ENCODE measurements around the gene PADI3.
"Not testable (repeated sequence)": the region's sequence is repeated elsewhere in the genome, so short reads cannot be mapped to it uniquely, and the experiment has no call there.

The PADI3 gene

DNA sequence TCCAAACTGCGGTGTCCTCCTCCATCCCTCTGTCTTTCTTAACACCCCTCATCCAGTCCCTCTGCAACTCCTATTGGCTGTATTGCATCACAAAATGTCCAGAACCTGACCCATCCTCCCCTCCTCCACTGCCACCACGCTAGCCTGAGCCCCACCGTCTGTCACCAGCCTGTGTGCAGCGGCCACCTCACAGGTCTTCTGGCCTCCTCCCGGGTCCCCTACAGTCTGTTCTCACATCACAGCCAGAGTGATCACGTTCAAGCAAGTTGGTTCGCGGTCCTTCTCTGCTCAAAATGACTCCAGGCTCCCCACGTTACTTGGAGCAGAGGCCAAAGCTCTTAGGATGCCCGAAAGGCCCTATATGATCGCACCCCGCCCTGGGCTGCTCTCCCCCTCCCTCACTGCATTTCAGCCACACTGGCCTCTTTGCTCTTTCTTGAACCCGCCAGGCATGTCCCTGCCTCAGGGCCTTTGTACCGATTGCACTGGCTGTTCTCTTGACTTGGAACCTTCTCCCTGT, 56.7 kb downstream of the PADI3 start:
- no peak for DNase-seq

DNA sequence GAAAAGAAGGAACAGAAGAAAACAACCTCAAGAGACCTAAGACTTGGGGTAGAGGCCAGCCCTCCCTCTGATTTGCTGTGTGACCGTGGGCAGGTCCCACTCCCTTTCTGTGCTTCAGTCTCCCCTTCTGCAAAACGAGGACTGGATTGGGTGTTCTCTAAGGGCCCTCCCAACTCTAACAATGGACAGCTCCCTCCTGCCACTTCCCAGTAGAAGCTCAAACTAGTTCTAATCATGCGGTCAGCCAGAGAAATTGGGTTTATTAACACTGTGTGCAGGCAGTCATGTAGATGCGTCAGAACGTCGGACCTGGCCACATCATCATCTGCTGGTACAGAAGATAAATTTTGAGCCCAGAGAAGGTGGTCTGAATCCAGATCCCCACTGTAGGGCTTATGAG, 57.5 kb downstream of the PADI3 start:
- DNase-seq = no peak

DNA sequence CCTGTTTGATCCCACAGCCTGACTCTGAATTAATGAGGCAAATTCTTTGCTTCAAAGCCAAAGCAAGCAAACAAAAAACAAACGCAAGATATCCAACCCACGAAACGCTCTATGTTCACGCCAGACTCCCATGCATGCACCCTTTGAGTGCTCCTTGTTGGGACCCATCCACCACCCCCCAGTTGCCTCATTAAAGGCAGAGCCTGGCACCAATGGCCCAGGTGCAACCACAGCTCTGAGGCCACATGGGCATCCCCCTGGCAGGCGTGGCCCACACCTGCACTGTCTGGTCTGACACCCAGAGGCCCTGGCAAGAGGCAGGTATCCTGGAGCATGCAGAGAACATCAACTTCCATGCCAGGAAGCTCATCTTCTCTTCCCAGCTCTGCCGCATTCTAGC, 58.0 kb downstream of the PADI3 start:
- DNase-seq = no peak

GRCh38 chr1:17307329-17307728, 58.4 kb downstream of the PADI3 start:
- no peak for DNase-seq

- DNase-seq = no peak
These were observed 59.0 kb downstream of the PADI3 start, which contains the start of gene PADI4 for GRCh38 chr1:17307946-17308345. Gene PADI4 (plus strand): TSS chr1:17308197. CDS start chr1:17308223, 26 bp downstream.

- no peak for DNase-seq
These were observed 59.7 kb downstream of the PADI3 start for GRCh38 chr1:17308593-17308992.

GRCh38 chr1:17309426-17310067, 60.6 kb downstream of the PADI3 start:
- no peak for DNase-seq

DNA sequence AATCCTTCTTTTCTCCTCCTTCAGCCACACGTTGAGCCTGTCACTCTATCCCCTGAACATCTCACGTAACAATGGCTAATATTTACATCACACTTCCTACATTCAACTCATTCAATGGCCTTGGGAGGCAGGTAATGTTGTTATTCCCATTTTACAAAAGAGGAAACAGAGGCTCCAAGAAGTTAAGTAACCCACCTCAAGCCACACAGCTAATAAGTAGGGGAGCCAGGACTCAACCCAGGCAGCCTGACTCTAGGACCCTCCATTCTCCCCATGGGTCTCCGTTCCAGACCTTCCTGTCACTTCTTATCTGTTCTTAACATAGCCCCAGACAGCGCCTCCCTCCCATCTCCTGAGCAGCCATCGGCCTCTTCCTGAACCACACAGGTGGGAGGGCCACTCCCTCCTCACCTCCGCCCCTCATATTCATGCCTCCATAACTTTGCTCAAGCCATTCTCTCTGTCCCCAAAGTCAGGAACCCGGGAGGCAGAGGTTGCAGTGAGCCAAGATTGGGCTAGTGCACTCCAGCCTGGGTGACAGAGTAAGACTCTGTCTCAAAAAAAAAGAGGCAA, 61.3 kb downstream of the PADI3 start:
- DNase-seq = no peak

DNA sequence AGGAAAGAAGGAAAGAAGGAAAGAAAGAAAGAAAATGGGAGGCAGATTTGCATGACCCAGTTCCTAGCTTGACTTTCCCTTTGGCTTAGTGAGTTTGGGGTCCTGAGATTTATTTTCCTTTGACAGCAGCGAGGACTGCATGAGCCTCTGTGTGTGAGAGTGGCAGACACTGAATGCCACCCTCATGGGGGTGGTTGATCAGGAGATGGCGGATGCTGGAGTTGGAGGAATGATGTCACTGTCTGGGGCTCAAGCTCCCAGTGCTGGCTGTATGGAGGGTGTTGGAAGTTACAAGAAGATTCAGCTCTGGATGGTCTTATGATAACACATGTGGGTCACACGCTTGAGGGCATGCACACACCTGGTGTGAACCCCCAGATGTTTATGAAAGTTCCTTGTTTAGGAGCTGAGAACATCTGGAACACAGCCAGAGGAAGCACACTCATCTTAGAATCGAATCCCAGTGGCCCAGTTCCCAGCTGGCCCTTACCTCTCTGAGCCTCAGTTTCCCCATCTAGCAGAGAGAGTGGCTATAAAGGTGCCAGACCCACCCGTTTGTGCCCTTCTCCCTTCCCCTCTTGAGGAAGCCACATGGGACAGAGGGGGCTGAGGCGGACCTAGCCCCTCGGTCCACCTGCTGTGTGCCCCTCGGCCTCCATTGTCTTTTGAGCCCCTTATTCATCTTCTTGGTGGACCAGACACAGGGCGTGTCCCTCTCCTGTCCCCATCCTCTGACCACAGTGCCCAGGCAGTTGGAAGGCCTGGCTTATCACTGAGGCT, 64.8 kb downstream of the PADI3 start:
- DNase-seq = no peak

DNA sequence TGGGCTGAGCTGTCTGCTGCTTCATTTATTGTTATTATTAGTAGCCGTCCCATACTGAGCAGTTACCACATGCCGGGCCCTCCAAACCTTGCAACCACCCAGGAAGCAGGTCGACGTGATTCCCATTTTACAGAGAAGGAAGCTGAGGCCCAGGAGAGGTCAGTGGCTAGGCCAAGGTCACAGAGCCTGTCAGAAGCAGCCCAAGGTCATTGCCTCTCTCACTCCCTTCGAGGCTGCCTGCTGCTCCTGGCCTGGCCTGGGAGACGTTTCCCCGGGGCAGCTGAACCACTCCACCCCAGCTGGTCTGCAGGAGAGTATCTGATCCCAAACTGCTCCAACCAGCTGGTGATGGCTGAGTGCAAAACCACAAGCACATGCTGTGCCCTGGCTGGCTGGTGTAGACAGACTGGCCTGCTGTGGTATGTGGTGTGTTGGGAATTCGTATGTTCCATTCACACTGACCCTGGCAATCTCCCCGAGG, 65.6 kb downstream of the PADI3 start:
- DNase-seq = no peak

GRCh38 chr1:17315542-17316130, 66.7 kb downstream of the PADI3 start:
- DNase-seq = no peak

DNA sequence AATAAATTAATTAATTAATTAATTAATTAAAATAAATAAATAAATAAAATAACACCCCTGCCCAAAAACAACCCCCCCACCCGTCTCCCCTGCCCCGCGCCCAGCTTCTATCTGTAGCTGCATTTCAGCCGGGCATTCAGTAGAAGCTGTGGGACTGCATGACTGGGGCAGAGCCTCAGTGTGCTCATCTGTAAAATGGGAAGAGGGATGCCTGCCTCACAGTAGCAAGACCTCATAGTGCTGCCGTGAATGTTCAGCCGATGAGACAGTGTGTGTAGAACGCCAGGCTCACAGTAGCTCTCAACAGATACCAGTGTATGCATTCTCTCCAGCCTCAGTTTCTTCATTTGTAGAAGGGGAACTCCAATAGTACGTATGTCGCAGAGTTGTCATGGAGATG, 67.8 kb downstream of the PADI3 start:
- DNase-seq = no peak

GRCh38 chr1:17318262-17318661, 69.4 kb downstream of the PADI3 start:
- DNase-seq = no peak

DNA sequence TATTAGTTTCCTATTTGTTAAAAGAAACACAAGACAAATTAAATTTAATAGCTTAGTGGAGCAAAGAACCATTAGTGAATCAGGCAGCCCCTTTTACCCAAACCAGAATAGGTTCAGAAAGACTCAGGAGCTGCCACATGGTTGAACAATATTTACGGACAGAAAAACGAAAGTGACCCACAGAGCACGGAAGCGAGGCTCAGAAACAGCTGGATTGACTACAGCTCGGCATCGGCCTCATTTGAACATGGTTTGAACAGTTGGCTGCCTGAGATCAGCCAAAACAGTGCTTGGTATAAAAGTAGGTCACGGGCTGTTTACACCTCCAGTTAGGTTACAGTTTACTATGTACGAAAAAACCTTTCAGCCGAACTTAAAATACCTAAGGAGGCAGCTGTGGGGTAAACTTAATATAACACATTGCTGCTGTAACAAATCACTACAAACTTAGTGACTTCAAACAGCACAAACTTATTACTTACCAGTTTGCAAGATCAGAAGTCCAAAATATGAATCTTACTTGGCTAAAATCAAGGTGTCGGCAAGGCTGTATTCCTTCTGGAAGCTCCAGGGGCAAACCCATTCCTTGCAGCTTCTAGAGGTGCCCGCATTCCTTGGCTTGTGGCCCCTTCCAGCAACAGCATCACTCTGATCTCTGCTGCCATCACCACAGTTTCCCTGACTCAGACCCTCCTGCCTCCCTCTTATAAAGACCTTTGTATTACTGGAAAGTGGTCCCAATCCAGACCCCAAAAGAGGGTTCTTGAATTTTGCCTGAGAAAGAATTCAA, 70.9 kb downstream of the PADI3 start:
- no peak for DNase-seq

GRCh38 chr1:17321857-17322390, 73.0 kb downstream of the PADI3 start:
- DNase-seq = not testable (repeated sequence)

- no peak for DNase-seq
These were observed 80.0 kb downstream of the PADI3 start for GRCh38 chr1:17328855-17329254.

DNA sequence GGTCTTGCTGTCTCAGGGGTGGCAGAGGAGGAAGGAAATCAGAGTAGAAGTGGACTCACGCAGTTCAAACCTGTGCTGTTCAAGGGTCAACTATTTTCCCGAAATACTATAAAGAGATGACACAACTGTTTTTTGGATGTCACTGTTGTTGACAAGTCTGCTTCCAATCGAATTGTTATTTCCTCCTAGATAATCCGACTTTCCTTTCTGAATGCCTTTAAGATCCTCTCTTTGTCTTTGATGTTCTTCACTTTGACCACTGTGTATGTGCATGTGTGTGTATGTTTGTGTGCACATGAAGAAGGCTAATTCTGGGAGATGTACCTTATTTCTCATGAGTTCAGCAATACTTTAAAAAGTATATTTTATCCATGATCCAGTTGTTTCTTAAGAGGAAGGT, 80.7 kb downstream of the PADI3 start:
- DNase-seq = no peak

DNA sequence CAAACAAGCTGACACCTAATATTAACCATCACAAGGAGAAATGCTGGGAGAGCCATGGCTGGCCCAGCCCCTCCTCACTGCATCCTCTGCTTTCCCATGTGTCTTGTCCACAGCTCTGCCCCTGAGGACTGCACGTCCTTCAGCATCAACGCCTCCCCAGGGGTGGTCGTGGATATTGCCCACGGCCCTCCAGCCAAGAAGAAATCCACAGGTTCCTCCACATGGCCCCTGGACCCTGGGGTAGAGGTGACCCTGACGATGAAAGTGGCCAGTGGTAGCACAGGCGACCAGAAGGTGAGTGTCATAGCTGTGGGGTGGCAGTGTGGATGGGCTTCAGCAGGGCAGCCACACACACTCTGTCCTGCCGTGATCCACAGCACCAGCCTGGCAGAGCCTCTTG, 82.0 kb downstream of the PADI3 start:
- no peak for DNase-seq

- no peak for DNase-seq
These were observed 84.2 kb downstream of the PADI3 start for GRCh38 chr1:17333081-17333480.
